OCI-LY7 (cell line): ENCODE measurements around the gene SH2B2. TPM values are rescaled to one million over a fixed set of nuclear protein-coding genes. Genes with fewer than 3 reads are reported as not detected.

ENCODE experiments used
- BruUV-seq: library from RNA; stranded (reverse); fragments of 400-500 nt; replicated peaks from 2 replicates; lab custom pipeline; 2021; lab: Mats Ljungman, UMichigan
- CTCF ChIA-PET: fragments of 300-600 bp; sonication (Branson Sonifier 250); formaldehyde crosslinking; loops from one replicate; lab custom pipeline; 2022; ENCODE audit warnings: antibody characterized with exemption; ENCODE audit not compliant: unreplicated experiment; lab: Charles Lee
- POLR2A ChIA-PET: fragments of 300-600 bp; sonication (Branson Sonifier 250); formaldehyde crosslinking; loops from one replicate; lab custom pipeline; 2022; ENCODE audit warnings: antibody characterized with exemption; lab: Charles Lee
- DNase-seq: peaks from one replicate; pipeline ENCODE4 v3.0.0-alpha.2; 2015; ENCODE audit warnings: low spot score
- H2AFZ ChIP-seq: fragments of 200-600 bp; sonication (generic), shearing (Covaris generic); 2 replicates; pipeline ENCODE4 v1.6.1; 2014; ENCODE audit warnings: mild to moderate bottlenecking, antibody characterized with exemption, low read length, moderate library complexity
- H3K27ac ChIP-seq: fragments of 200-600 bp; sonication (generic); 2 replicates; pipeline ENCODE4 v1.5.1; 2014; ENCODE audit warnings: mixed run types, low read depth, mild to moderate bottlenecking, moderate library complexity, low read length, inconsistent platforms; ENCODE audit not compliant: poor library complexity, severe bottlenecking
- H3K36me3 ChIP-seq: fragments of 200-600 bp; sonication (generic); 2 replicates; pipeline ENCODE4 v1.6.1; 2014; ENCODE audit warnings: mild to moderate bottlenecking, antibody characterized with exemption, low read length, moderate library complexity, mixed read lengths; ENCODE audit not compliant: insufficient read depth
- H3K4me1 ChIP-seq: fragments of 200-600 bp; sonication (generic); 2 replicates; pipeline ENCODE4 v1.5.1; 2014; ENCODE audit warnings: mild to moderate bottlenecking, low read length; ENCODE audit not compliant: insufficient read depth, poor library complexity, severe bottlenecking
- H3K4me2 ChIP-seq: fragments of 200-600 bp; sonication (generic); 2 replicates; pipeline ENCODE4 v1.6.1; 2014; ENCODE audit warnings: mild to moderate bottlenecking, low read length
- H3K4me3 ChIP-seq: fragments of 200-600 bp; sonication (generic); 2 replicates; pipeline ENCODE4 v1.5.1; 2014; ENCODE audit warnings: mild to moderate bottlenecking, low read depth, low read length; ENCODE audit not compliant: poor library complexity, severe bottlenecking
- H3K79me2 ChIP-seq: fragments of 200-600 bp; sonication (generic); 2 replicates; pipeline ENCODE4 v1.6.1; 2016; ENCODE audit warnings: low read depth, mild to moderate bottlenecking, low read length, moderate library complexity, mixed read lengths; ENCODE audit not compliant: insufficient read depth
- H3K9me2 ChIP-seq: fragments of 200-600 bp; sonication (generic); 2 replicates; pipeline ENCODE4 v1.6.1; 2016; ENCODE audit warnings: mild to moderate bottlenecking, low read length, mixed read lengths; ENCODE audit not compliant: insufficient read depth
- H3K9me3 ChIP-seq: fragments of 200-600 bp; sonication (generic); 2 replicates; pipeline ENCODE4 v1.6.1; 2014; ENCODE audit warnings: mild to moderate bottlenecking, mixed run types, low read length, mixed read lengths
- H4K20me1 ChIP-seq: fragments of 200-600 bp; sonication (generic); 2 replicates; pipeline ENCODE4 v1.6.1; 2014; ENCODE audit warnings: mild to moderate bottlenecking, antibody characterized with exemption, low read length, moderate library complexity, mixed read lengths; ENCODE audit not compliant: insufficient read depth
- EZH2phosphoT487 ChIP-seq: fragments of 200-600 bp; sonication (generic); IDR thresholded peaks from 2 replicates; pipeline ENCODE4 v1.6.1; 2018; ENCODE audit warnings: low read depth, borderline replicate concordance, mild to moderate bottlenecking, mixed run types, antibody characterized with exemption, low read length, moderate library complexity, mixed read lengths
- intact Hi-C: fragments of 100-400 bp; cut with micrococcal nuclease; formaldehyde crosslinking; loops from one replicate; pipeline ENCODE4 v1.10.0; 2022; ENCODE audit not compliant: unreplicated experiment
- total RNA-seq, 2 experiments: library from RNA; depleted of rRNA in 1 of 2; stranded (reverse); fragments of >200 nt in 1 of 2; shearing (Covaris generic) in 1 of 2; gene quantifications; 2 replicates each; pipeline ENCODE4 v1.2.3, GENCODE V29; 2014 to 2022
- TF ChIP-seq, protein P1 (sequence below): fragments of 200-600 bp; sonication (generic); conservative IDR thresholded peaks from 2 replicates; pipeline ENCODE4 v1.5.1; 2014; ENCODE audit warnings: mild to moderate bottlenecking, antibody characterized with exemption, low read length, moderate library complexity, mixed read lengths

SH2B2 gene
- total RNA-seq, 2 experiments from 2014 or later = 42.0 to 131 TPM

DNA sequence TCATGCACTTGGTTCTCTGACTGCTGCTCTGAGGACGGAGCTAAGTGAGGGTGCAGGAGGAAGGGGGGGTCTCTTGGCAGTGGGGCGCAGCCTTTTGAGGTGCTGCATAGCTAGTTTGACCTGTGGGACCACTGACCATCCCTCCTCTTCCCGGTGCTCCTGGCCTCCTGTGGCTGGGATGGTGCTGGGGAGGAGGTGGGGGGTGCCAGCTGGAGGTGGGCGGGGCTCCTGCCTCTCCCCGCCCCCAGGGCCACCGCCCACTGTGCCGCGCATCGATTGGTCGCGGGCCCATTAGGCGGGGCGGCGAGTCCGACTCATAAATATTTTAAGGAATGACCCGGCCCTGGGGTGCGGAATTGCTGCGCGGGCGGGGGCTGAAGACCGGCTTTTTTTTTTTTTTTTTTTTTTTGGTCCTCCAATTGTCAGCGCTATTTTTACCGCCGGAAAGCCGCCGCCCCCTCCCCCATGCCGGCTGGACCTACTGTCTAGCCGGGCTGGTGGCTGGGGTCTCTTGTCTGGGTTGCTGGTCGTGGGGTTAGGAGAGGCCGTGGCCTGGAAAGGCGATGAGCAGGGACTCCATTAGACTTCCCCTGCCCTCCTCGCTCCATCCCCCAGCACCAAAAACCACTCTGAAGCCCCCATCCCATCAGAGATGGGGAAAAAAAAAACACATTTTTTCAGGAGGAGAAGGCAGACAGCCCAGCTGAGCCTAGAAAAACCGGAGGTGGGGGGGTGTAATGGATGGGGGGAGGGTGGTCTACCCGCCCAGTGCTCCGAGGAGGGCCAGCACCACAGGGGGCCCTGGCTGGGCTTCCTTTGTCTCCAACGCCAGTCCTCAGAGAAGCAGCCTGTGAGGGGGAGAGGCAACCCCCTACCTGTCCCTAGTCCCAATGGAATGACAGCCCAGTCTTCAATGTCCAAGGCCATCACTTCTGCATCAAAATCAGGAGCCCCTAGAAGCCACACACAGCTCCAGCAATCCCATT is 6.4 kb downstream of the SH2B2 start:
- Histone ChIP-seq H3K4me2 (peak overlapping the region; percentile 97), H4K20me1 (peaks cover 4% of the 10 kb centered on the region; the same call in 1 of the 2 replicates), H3K79me2 (peaks cover 93% of the 10 kb centered on the region), H2AFZ (no peak overlapping the region), H3K27ac (peak overlapping the region; percentile 97), H3K9me2 (no peaks in the 10 kb centered on the region), H3K36me3 (peaks cover 67% of the 10 kb centered on the region), H3K4me1 (peaks cover 91% of the 10 kb centered on the region), H3K9me3 (no peaks in the 10 kb centered on the region), H3K4me3 (peak overlapping the region; percentile 95)
- no TSS peak for BruUV-seq
- no peak for TF ChIP-seq EZH2phosphoT487
- TF ChIP-seq, protein P1, sequence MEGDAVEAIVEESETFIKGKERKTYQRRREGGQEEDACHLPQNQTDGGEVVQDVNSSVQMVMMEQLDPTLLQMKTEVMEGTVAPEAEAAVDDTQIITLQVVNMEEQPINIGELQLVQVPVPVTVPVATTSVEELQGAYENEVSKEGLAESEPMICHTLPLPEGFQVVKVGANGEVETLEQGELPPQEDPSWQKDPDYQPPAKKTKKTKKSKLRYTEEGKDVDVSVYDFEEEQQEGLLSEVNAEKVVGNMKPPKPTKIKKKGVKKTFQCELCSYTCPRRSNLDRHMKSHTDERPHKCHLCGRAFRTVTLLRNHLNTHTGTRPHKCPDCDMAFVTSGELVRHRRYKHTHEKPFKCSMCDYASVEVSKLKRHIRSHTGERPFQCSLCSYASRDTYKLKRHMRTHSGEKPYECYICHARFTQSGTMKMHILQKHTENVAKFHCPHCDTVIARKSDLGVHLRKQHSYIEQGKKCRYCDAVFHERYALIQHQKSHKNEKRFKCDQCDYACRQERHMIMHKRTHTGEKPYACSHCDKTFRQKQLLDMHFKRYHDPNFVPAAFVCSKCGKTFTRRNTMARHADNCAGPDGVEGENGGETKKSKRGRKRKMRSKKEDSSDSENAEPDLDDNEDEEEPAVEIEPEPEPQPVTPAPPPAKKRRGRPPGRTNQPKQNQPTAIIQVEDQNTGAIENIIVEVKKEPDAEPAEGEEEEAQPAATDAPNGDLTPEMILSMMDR = no peak
- CTCF ChIA-PET = interaction anchor here (1.0 kb wide), 1 partner anchor 142 kb away, joined by 3 read pairs; no protein-coding TSS in a partner anchor
- intact Hi-C loops = no loop called here
- POLR2A ChIA-PET = interaction anchor here (0.5 to 11.9 kb wide), 7 partner anchors 12 to 700 kb away, joined by 3 to 154 read pairs (median 3); no protein-coding TSS in a partner anchor
- DNase-seq = no peak

DNA sequence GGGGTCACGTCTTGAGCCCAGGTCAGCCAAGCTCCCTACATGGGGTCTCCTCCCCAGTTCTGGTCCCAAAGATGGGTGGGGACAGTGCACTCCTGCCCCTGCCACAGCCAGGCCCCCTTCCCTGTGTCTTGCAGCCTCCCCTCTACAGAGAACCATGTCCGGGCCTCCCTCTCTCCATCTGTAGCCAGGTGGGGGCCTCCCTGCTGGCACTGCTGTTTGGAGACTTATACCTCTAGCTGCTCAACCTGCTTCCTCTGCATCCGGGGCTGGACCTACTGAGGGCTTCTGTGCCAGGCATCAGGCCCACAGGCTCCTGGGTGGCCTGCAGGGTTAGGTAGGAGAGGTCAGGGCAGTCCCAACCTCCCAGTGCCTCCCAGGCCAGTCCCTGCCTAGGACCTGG is 7.9 kb downstream of the SH2B2 start:
- Histone ChIP-seq H3K4me1 (peaks cover 85% of the 10 kb centered on the region), H3K79me2 (peaks cover 88% of the 10 kb centered on the region), H4K20me1 (peaks cover 4% of the 10 kb centered on the region; the same call in 1 of the 2 replicates), H3K4me2 (peak overlapping the region; percentile 97), H3K36me3 (peaks cover 67% of the 10 kb centered on the region), H2AFZ (no peak overlapping the region), H3K4me3 (peak overlapping the region; percentile 95), H3K27ac (peak overlapping the region; percentile 97), H3K9me2 (no peaks in the 10 kb centered on the region), H3K9me3 (no peaks in the 10 kb centered on the region)
- BruUV-seq = no TSS peak
- intact Hi-C loops = no loop called here
- CTCF ChIA-PET = no interaction called here
- TF ChIP-seq, protein P1 = no peak
- TF ChIP-seq EZH2phosphoT487 = no peak
- DNase-seq = no peak
- POLR2A ChIA-PET = interaction anchor here (11.9 kb wide), 1 partner anchor 10 kb away, joined by 154 read pairs; no protein-coding TSS in a partner anchor
